GM12801 (cell line): ENCODE measurements around the gene PHLDB3.

Experiments
- CTCF ChIP-seq: IDR thresholded peaks from one replicate; pipeline ENCODE4 v1.5.1; 2011; ENCODE audit warnings: control low read depth; ENCODE audit not compliant: insufficient read length; ENCODE audit errors: extremely low read depth

Gene PHLDB3

GRCh38 chr19:43545981-43546380 is 41.4 kb upstream of the PHLDB3 start:
- no peak for TF ChIP-seq CTCF

GRCh38 chr19:43545276-43545675 is 40.7 kb upstream of the PHLDB3 start:
- no peak for TF ChIP-seq CTCF

GRCh38 chr19:43544077-43544476 is 39.5 kb upstream of the PHLDB3 start:
- no peak for TF ChIP-seq CTCF

- TF ChIP-seq CTCF = no peak
These were observed 37.5 kb upstream of the PHLDB3 start for GRCh38 chr19:43541920-43542650.

- TF ChIP-seq CTCF = no peak
These were observed 35.8 kb upstream of the PHLDB3 start for GRCh38 chr19:43540381-43540780.

GRCh38 chr19:43538922-43539321 is 34.4 kb upstream of the PHLDB3 start:
- TF ChIP-seq CTCF = no peak

- TF ChIP-seq CTCF = no peak
These were observed 30.5 kb upstream of the PHLDB3 start for GRCh38 chr19:43534816-43535761.
